OCI-LY3 (cell line): Measurements from ENCODE around the gene ACADSB.

Source experiments
- H2AFZ ChIP-seq: fragments of 200-600, 300-600 bp; shearing (Covaris generic); 2 replicates; pipeline ENCODE4 v1.6.0; 2014; ENCODE audit warnings: antibody characterized with exemption, low read depth, low read length
- H3K27ac ChIP-seq: fragments of 200-600, 300-600 bp; sonication (generic); 2 replicates; pipeline ENCODE4 v1.5.1; 2014; ENCODE audit warnings: mild to moderate bottlenecking, low read length, moderate library complexity, mixed read lengths
- H3K27me3 ChIP-seq: fragments of 200-600, 300-600 bp; sonication (generic); 2 replicates; pipeline ENCODE4 v1.6.1; 2014; ENCODE audit warnings: low read depth, low read length, mixed read lengths
- H3K36me3 ChIP-seq: fragments of 200-600, 300-600 bp; sonication (generic); replicated peaks from 2 replicates; pipeline ENCODE3; 2014; ENCODE audit warnings: low read depth, low read length, mixed read lengths
- H3K4me1 ChIP-seq: fragments of 300-600, 200-600 bp; sonication (generic); 2 replicates; pipeline ENCODE4 v1.6.1; 2014; ENCODE audit warnings: low read length, mixed read lengths
- H3K4me2 ChIP-seq: fragments of 200-600, 300-600 bp; sonication (generic); 2 replicates; pipeline ENCODE4 v1.6.1; 2014; ENCODE audit warnings: low read length, mixed read lengths
- H3K4me3 ChIP-seq: fragments of 300-600, 200-600 bp; sonication (generic); 2 replicates; pipeline ENCODE4 v1.5.1; 2014; ENCODE audit warnings: antibody characterized with exemption, mild to moderate bottlenecking, low read length, moderate library complexity
- H3K79me2 ChIP-seq: fragments of 300-600, 200-600 bp; shearing (Covaris generic); 2 replicates; pipeline ENCODE4 v1.6.1; 2014; ENCODE audit warnings: mild to moderate bottlenecking, low read length, mixed read lengths
- H3K9ac ChIP-seq: fragments of 300-600, 200-600 bp; shearing (Covaris generic); 2 replicates; pipeline ENCODE4 v1.6.0; 2014; ENCODE audit warnings: mild to moderate bottlenecking, low read length, moderate library complexity
- H3K9me3 ChIP-seq: fragments of 200-600, 300-600 bp; shearing (Covaris generic); 2 replicates; pipeline ENCODE4 v1.6.1; 2014; ENCODE audit warnings: low read length, mixed read lengths; ENCODE audit not compliant: insufficient read depth
- H4K20me1 ChIP-seq: fragments of 200-600, 300-600 bp; sonication (generic); 2 replicates; pipeline ENCODE4 v1.6.1; 2016; ENCODE audit warnings: low read length, mixed read lengths; ENCODE audit not compliant: insufficient read depth
- CTCF ChIP-seq: fragments of 200-600, 300-600 bp; sonication (generic); IDR thresholded peaks from 2 replicates; pipeline ENCODE4 v1.5.1; 2014; ENCODE audit warnings: antibody characterized with exemption, low read length, low read depth
- EZH2phosphoT487 ChIP-seq: fragments of 200-600 bp; shearing (Covaris generic); IDR thresholded peaks from 2 replicates; pipeline ENCODE4 v1.6.1; 2018; ENCODE audit warnings: antibody characterized with exemption, mixed run types, low read depth

Gene ACADSB

GRCh38 chr10:123061865-123062264 is 53.1 kb downstream of the ACADSB start:
- H3K27me3 ChIP-seq = no peaks in the 10 kb centered on the region
- H3K4me1 ChIP-seq = no peaks in the 10 kb centered on the region
- H3K4me2 ChIP-seq = no peak overlapping the region
- no peaks in the 10 kb centered on the region for H4K20me1 ChIP-seq
- H3K27ac ChIP-seq = no peak overlapping the region
- H3K9ac ChIP-seq = no peak overlapping the region
- no peaks in the 10 kb centered on the region for H3K79me2 ChIP-seq
- H2AFZ ChIP-seq = no peak overlapping the region
- TF ChIP-seq CTCF = no peak
- TF ChIP-seq EZH2phosphoT487 = no peak
- no peaks in the 10 kb centered on the region for H3K36me3 ChIP-seq
- no peak overlapping the region for H3K4me3 ChIP-seq
- no peaks in the 10 kb centered on the region for H3K9me3 ChIP-seq

- TF ChIP-seq CTCF = no peak
- TF ChIP-seq EZH2phosphoT487 = no peak
- Histone ChIP-seq H3K4me2 (no peak overlapping the region), H3K4me3 (no peak overlapping the region), H3K4me1 (no peaks in the 10 kb centered on the region), H2AFZ (no peak overlapping the region), H3K36me3 (no peaks in the 10 kb centered on the region), H3K9ac (no peak overlapping the region), H3K79me2 (no peaks in the 10 kb centered on the region), H3K27ac (no peak overlapping the region), H4K20me1 (no peaks in the 10 kb centered on the region), H3K27me3 (no peaks in the 10 kb centered on the region), H3K9me3 (no peaks in the 10 kb centered on the region)
Measured at GRCh38 chr10:123062726-123063125, 53.9 kb downstream of the ACADSB start.

- Histone ChIP-seq H3K79me2 (no peaks in the 10 kb centered on the region), H3K9ac (no peak overlapping the region), H3K4me3 (no peak overlapping the region), H3K4me2 (no peak overlapping the region), H3K9me3 (no peaks in the 10 kb centered on the region), H3K27ac (no peak overlapping the region), H4K20me1 (no peaks in the 10 kb centered on the region), H3K36me3 (no peaks in the 10 kb centered on the region), H3K27me3 (no peaks in the 10 kb centered on the region), H3K4me1 (no peaks in the 10 kb centered on the region), H2AFZ (no peak overlapping the region)
- TF ChIP-seq CTCF = no peak
- no peak for TF ChIP-seq EZH2phosphoT487
Measured at GRCh38 chr10:123068087-123068853, 59.5 kb downstream of the ACADSB start.

DNA sequence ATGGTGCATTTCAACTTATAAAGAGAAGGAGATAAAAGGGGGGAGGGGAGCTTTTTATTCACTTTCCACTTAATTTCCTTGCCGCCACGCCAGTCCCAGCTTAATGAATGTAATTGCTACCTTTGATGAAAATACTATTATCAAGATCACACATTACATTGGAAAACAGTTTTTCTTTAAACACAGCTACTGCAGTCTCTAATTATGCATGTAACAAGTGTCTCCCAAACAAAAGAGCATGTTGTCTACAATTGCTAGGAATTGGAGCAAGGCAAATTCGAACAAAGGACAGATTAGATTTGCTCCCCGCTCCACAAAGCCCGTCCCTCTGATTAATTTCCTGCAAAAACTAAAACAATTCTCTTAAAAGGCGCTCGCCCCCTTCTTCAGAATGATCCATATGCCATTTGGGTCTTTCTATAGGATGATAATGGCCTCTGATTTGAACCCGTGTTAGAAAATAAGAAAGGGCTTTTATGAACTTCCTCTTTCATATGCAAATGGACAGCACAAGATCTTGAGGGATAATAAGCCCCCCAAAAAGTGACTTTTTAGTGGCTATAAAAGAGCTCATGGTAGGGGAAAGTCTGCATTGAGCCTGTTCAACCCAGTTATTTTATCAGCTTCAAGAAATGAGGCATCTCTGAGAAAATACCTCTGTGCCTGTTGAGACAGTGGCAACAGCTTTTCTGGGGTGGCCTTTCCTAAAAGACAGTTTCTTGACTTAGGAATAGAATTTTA is 60.6 kb downstream of the ACADSB start:
- no peak overlapping the region for H3K9ac ChIP-seq
- H4K20me1 ChIP-seq = no peaks in the 10 kb centered on the region
- H3K79me2 ChIP-seq = no peaks in the 10 kb centered on the region
- no peak overlapping the region for H3K4me2 ChIP-seq
- no peaks in the 10 kb centered on the region for H3K36me3 ChIP-seq
- TF ChIP-seq CTCF (no peak), EZH2phosphoT487 (no peak)
- no peak overlapping the region for H3K27ac ChIP-seq
- no peak overlapping the region for H3K4me3 ChIP-seq
- no peak overlapping the region for H2AFZ ChIP-seq
- no peaks in the 10 kb centered on the region for H3K27me3 ChIP-seq
- H3K9me3 ChIP-seq = no peaks in the 10 kb centered on the region
- H3K4me1 ChIP-seq = no peaks in the 10 kb centered on the region
